DOHH2 (cell line): ENCODE measurements around the gene THSD1.
"Not testable (repeated sequence)": the region's sequence is repeated elsewhere in the genome, so short reads cannot be mapped to it uniquely, and the experiment has no call there.

Experiments
- H3F3A ChIP-seq: fragments of 200-600 bp; sonication (generic), shearing (Covaris generic); 2 replicates; pipeline ENCODE4 v1.6.0; 2016; ENCODE audit warnings: antibody characterized with exemption, mild to moderate bottlenecking; ENCODE audit not compliant: control insufficient read depth, insufficient read depth
- H3K27ac ChIP-seq: fragments of 200-600 bp; sonication (generic); 2 replicates; pipeline ENCODE4 v1.5.1; 2014; ENCODE audit warnings: low read depth, mild to moderate bottlenecking, low read length, moderate library complexity
- H3K27me3 ChIP-seq: fragments of 200-600 bp; sonication (generic); 2 replicates; pipeline ENCODE4 v1.6.1; 2014; ENCODE audit warnings: mild to moderate bottlenecking, low read length, mixed read lengths; ENCODE audit not compliant: control insufficient read depth
- H3K36me3 ChIP-seq: fragments of 200-600 bp; sonication (generic); 2 replicates; pipeline ENCODE4 v1.6.1; 2014; ENCODE audit warnings: mild to moderate bottlenecking, low read length, moderate library complexity, mixed read lengths; ENCODE audit not compliant: control insufficient read depth
- H3K4me1 ChIP-seq: fragments of 200-600 bp; sonication (generic); 2 replicates; pipeline ENCODE4 v1.6.1; 2014; ENCODE audit warnings: mild to moderate bottlenecking, low read length, mixed read lengths; ENCODE audit not compliant: control insufficient read depth
- H3K4me2 ChIP-seq: fragments of 200-600 bp; sonication (generic); 2 replicates; pipeline ENCODE4 v1.6.0; 2014; ENCODE audit warnings: mild to moderate bottlenecking, low read length, moderate library complexity
- H3K4me3 ChIP-seq: fragments of 200-600 bp; sonication (generic); 2 replicates; pipeline ENCODE4 v1.5.1; 2014; ENCODE audit warnings: mild to moderate bottlenecking, low read length, mixed read lengths
- H3K79me2 ChIP-seq: fragments of 200-600 bp; sonication (generic); 2 replicates; pipeline ENCODE4 v1.6.1; 2014; ENCODE audit warnings: mild to moderate bottlenecking, low read length, mixed read lengths; ENCODE audit not compliant: control insufficient read depth
- H3K9me2 ChIP-seq: fragments of 200-600 bp; sonication (generic); replicated peaks from 2 replicates; pipeline ENCODE4 v1.6.1; 2014; ENCODE audit warnings: mild to moderate bottlenecking, low read length, mixed read lengths; ENCODE audit not compliant: control insufficient read depth
- H3K9me3 ChIP-seq: fragments of 200-600 bp; sonication (generic); 2 replicates; pipeline ENCODE4 v1.6.1; 2014; ENCODE audit warnings: antibody characterized with exemption, low read length, mixed read lengths; ENCODE audit not compliant: control insufficient read depth, insufficient read depth
- H4K20me1 ChIP-seq: fragments of 200-600 bp; sonication (generic); 2 replicates; pipeline ENCODE4 v1.6.0; 2014; ENCODE audit warnings: low read depth, mild to moderate bottlenecking, antibody characterized with exemption, low read length, moderate library complexity; ENCODE audit not compliant: control insufficient read depth, insufficient read depth
- EZH2phosphoT487 ChIP-seq: fragments of 200-600 bp; sonication (generic); IDR thresholded peaks from 2 replicates; pipeline ENCODE4 v1.6.1; 2017; ENCODE audit warnings: borderline replicate concordance, mild to moderate bottlenecking, antibody characterized with exemption, low read length, moderate library complexity, mixed read lengths
- TF ChIP-seq, protein P1 (sequence below): fragments of 200-600 bp; sonication (generic); IDR thresholded peaks from one replicate; pipeline ENCODE4 v1.5.1; 2014; ENCODE audit warnings: antibody characterized with exemption, mild to moderate bottlenecking, low read depth, low read length; ENCODE audit not compliant: poor library complexity, severe bottlenecking

Gene THSD1

DNA sequence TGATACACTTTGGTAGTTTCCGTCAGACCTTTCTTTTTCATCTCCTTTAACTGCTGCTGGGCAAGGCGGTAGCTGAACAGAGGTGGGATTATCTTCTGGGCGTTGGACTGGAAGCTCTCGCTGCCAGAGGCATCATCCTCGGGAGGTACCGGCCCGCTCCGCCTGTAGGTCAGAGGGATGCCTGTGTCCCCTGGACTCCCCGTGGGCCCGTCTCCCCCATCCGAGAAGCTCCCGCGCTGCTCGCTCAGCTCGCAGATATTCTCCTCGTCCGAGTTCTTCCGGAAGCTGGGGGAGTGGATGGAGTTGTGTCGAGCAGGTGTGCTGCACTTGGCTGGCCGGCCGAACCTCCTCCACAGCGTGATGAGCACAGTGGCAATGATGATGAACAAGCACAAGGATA is 27.7 kb downstream of the THSD1 start:
- no peak overlapping the region for H3K27ac ChIP-seq
- no peaks in the 10 kb centered on the region for H3K9me3 ChIP-seq
- no peaks in the 10 kb centered on the region for H3K79me2 ChIP-seq
- H3K9me2 ChIP-seq: no peaks in the 10 kb centered on the region
- no peaks in the 10 kb centered on the region for H4K20me1 ChIP-seq
- H3K27me3 ChIP-seq: no peaks in the 10 kb centered on the region
- no peaks in the 10 kb centered on the region for H3F3A ChIP-seq
- no peak overlapping the region for H3K4me2 ChIP-seq
- no peak overlapping the region for H3K4me3 ChIP-seq
- no peaks in the 10 kb centered on the region for H3K36me3 ChIP-seq
- H3K4me1 ChIP-seq: no peaks in the 10 kb centered on the region
- TF ChIP-seq, protein P1, sequence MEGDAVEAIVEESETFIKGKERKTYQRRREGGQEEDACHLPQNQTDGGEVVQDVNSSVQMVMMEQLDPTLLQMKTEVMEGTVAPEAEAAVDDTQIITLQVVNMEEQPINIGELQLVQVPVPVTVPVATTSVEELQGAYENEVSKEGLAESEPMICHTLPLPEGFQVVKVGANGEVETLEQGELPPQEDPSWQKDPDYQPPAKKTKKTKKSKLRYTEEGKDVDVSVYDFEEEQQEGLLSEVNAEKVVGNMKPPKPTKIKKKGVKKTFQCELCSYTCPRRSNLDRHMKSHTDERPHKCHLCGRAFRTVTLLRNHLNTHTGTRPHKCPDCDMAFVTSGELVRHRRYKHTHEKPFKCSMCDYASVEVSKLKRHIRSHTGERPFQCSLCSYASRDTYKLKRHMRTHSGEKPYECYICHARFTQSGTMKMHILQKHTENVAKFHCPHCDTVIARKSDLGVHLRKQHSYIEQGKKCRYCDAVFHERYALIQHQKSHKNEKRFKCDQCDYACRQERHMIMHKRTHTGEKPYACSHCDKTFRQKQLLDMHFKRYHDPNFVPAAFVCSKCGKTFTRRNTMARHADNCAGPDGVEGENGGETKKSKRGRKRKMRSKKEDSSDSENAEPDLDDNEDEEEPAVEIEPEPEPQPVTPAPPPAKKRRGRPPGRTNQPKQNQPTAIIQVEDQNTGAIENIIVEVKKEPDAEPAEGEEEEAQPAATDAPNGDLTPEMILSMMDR: no peak
- no peak for TF ChIP-seq EZH2phosphoT487

DNA sequence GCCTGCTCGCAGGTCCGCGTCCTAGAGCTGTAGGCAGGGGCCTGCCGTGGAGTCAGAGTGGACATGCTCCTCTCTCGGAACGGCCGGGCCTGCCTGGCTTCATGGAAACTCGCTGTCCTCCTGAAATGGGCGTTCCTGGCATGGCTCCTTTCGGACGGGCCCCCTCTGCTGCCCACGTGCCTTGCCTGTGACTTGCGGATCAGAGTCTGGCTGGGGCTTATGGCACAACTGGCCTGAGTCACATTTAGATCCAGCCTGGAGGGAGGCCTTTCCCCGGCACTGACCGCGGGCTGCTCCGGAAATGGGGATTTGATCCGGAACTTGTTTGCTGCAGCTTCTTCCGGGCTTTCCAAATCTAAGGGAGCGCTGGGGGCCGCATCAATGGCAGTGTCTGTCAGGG is 28.1 kb downstream of the THSD1 start:
- Histone ChIP-seq H3K9me3 (no peaks in the 10 kb centered on the region), H3K4me1 (no peaks in the 10 kb centered on the region), H4K20me1 (no peaks in the 10 kb centered on the region), H3K9me2 (no peaks in the 10 kb centered on the region), H3K79me2 (no peaks in the 10 kb centered on the region), H3K27me3 (no peaks in the 10 kb centered on the region), H3K27ac (no peak overlapping the region), H3K4me3 (no peak overlapping the region), H3F3A (no peaks in the 10 kb centered on the region), H3K36me3 (no peaks in the 10 kb centered on the region), H3K4me2 (no peak overlapping the region)
- TF ChIP-seq EZH2phosphoT487: no peak
- TF ChIP-seq, protein P1: no peak

DNA sequence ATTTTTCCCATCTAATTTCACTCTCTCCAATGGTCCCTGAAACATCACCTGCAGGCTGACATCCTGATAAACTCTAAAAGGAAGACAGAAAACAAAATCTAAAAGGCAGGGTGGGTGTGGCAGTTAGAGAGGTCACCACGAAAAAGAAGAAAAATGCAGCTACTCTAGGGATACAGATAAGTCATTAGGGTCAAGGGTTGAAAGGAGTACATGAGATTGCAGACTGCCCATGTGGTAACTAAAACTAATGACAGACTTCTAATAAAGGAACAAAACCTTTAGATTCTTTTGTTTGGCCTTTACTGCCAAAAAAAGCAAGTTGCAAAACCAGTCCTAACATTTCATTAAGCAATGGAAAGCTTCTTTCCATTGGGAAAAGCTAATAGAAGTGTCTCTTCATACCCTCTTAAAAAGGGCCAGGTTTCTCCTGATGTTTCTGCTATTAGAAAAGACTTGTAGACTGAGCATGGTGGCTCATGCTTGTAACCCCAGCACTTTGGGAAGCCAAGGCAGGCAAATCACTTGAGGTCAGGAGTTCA is 31.0 kb downstream of the THSD1 start:
- no peaks in the 10 kb centered on the region for H3K9me3 ChIP-seq
- H3K9me2 ChIP-seq: no peaks in the 10 kb centered on the region
- no peak overlapping the region for H3K4me2 ChIP-seq
- TF ChIP-seq, protein P1: no peak
- no peak for TF ChIP-seq EZH2phosphoT487
- no peaks in the 10 kb centered on the region for H3K27me3 ChIP-seq
- H3K4me3 ChIP-seq: no peak overlapping the region
- no peaks in the 10 kb centered on the region for H3F3A ChIP-seq
- H3K27ac ChIP-seq: no peak overlapping the region
- no peaks in the 10 kb centered on the region for H3K79me2 ChIP-seq
- H4K20me1 ChIP-seq: no peaks in the 10 kb centered on the region
- H3K4me1 ChIP-seq: no peaks in the 10 kb centered on the region
- no peaks in the 10 kb centered on the region for H3K36me3 ChIP-seq

DNA sequence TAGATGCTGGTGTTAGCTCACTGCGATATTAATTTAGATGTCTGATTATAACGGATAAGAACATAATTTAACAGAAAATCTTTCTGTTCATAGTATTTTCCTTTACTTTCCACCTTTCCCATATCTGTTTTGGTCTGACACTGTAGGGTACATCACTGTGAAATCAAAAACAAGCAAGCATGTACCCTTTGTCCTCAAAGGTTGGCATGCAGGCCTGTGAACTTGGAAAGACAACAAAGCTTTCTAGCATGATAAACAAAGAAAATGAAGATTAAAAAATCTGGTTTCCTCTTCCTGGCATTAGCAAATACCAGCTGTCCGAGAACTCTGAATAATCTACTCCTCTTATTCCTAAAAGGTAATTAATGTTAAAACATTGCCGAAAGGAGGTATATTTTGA is 31.6 kb downstream of the THSD1 start:
- no peaks in the 10 kb centered on the region for H3K27me3 ChIP-seq

DNA sequence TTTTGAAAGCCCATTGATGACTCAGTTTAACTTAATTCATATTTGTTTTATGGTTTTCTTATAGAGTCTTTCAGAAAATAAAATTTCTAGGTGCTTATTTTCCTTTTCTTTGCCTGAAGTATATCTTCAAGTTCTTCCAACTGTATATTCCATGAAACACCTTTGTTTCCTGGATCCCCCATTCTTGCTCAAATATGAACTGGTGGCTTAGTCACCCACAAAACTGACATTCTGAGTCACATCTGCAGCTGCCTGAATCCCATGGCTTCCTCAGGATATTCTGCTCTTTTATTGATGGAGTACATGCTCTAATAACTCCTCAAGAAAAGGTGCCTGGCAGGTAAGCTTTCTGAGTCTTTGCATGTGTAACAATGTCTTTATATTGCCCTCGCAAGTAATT is 32.7 kb downstream of the THSD1 start:
- not testable (repeated sequence) for H4K20me1 ChIP-seq, H3K79me2 ChIP-seq, H3K4me3 ChIP-seq, H3K4me2 ChIP-seq, H3K9me3 ChIP-seq, H3K27ac ChIP-seq, H3K4me1 ChIP-seq, H3K36me3 ChIP-seq, H3K9me2 ChIP-seq, H3F3A ChIP-seq, H3K27me3 ChIP-seq

More for the DNA sequence above, 31.6 kb downstream of the THSD1 start:
- H3K9me3 ChIP-seq: no peaks in the 10 kb centered on the region
- no peaks in the 10 kb centered on the region for H4K20me1 ChIP-seq
- no peaks in the 10 kb centered on the region for H3K4me1 ChIP-seq
- TF ChIP-seq EZH2phosphoT487: no peak
- TF ChIP-seq, protein P1: no peak
- no peaks in the 10 kb centered on the region for H3F3A ChIP-seq
- no peak overlapping the region for H3K4me3 ChIP-seq
- H3K79me2 ChIP-seq: no peaks in the 10 kb centered on the region
- no peak overlapping the region for H3K27ac ChIP-seq
- H3K4me2 ChIP-seq: no peak overlapping the region
- no peaks in the 10 kb centered on the region for H3K36me3 ChIP-seq
- no peaks in the 10 kb centered on the region for H3K9me2 ChIP-seq
